DMS114 treated with DMSO at 0.1 percent for 48 hours (cell line): ENCODE results near the gene PTGS1.
"Not testable (repeated sequence)": the region's sequence is repeated elsewhere in the genome, so short reads cannot be mapped to it uniquely, and the experiment has no call there.

ENCODE experiments used
- DNase-seq: peaks from one replicate; lab custom pipeline; 2025; ENCODE audit not compliant: unreplicated experiment; lab: John Stamatoyannopoulos, UW

Gene PTGS1

DNA sequence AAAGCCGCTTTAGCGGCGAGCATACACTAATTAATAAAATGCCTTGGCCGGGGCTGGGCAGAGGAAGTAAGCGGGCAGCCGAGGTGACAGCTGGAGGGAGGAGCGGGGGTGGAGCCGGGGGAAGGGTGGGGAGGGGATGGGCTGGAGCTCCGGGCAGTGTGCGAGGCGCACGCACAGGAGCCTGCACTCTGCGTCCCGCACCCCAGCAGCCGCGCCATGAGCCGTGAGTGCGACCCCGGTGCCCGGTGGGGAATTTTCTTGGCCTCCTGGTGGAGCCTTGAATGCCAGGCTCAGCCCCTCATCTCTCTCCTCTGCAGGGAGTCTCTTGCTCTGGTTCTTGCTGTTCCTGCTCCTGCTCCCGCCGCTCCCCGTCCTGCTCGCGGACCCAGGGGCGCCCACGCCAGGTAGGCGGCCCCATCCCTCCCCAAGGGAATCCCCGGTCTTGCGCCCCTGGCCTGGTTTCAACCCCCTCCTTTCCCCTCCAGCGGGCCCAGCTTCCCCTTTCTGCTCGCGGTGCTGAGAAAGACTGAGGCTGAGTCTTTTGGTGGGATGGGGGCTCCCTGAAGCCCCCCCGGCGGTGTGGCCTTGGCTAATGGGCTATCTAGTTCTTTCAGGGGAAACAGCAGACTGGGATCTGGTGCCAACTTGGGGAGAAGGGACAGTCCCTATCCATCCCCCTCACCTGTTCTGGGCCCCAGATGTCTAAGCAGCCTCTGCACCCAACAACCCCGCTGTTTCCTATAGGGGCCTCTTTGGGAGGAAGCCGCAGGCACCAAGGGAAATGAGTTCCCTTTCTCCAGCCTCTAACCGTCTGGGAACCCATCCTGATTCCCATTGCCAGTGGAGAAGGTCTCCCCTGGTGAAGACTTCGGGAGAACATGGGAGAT, at the start of gene PTGS1:
TSS of gene PTGS1 (plus strand) at position 156 of the 887 bp plus-strand sequence. CDS start at position 217, 61 bp downstream.
- no peak for DNase-seq

DNA sequence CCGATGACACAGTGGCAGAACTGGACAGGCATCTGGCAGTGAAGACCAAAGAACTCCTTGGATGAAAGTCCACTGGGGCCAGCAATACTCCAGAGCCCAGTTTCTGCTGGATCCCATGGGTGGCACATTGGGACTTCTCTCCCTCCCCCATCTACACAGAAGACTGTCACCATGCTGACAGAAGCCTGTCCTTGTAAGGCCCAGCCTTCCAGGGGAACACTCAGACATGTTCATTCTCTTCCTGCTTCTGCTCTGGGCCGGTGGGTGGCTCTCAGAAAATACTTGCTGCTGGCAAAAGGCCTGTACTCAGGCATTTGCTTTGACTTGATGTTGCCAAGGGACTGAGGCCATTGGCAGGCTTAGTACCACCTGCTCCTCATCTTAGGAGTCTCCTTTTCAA, 48.3 kb upstream of the PTGS1 start:
- no peak for DNase-seq

GRCh38 chr9:122324665-122325064, 46.2 kb upstream of the PTGS1 start:
- not testable (repeated sequence) for DNase-seq

DNA sequence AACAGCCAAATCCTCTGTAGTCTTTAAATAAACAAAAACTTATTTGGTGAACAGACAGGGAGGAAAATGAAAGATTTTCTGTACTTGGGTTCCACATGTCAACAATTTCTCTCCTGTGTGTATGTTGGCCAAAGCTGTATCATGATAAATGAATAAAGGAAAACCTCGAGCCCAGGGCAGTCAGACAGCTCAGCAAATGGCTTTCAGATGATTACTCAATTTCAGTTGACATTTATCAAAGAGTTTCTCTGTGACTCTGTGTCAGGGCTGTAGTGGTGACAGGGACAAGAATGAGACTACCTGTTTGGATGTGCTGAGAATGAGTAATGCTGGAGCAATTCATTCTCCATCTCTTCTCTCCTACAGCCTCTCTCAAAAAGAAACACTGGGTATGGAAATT, 45.7 kb upstream of the PTGS1 start:
- no peak for DNase-seq

- DNase-seq = no peak
These were observed 43.6 kb upstream of the PTGS1 start for GRCh38 chr9:122327175-122327574.

- DNase-seq = no peak
These were observed 41.2 kb upstream of the PTGS1 start for GRCh38 chr9:122329597-122329996.

GRCh38 chr9:122330466-122330865, 40.4 kb upstream of the PTGS1 start:
- DNase-seq = not testable (repeated sequence)

DNA sequence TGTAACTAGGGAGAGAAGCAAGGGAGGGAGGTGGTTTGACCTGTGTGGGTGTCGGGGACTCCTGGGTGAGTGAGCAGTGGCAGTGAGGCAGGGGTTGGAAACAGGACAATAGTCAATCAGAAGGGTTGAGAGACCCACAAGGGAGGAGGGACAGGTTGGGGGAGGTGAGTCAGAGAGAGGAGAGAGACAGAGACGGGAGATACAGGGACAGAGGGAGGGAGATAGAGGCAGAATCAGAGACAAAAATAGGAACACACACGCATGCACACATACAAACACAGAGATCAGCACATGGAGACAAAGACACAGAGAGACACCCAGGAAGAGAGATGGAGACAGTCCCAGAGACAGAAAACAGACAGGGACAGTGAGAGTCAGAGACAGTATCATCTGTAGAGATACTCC, 39.3 kb upstream of the PTGS1 start:
- DNase-seq = no peak

GRCh38 chr9:122332083-122332482, 38.7 kb upstream of the PTGS1 start:
- DNase-seq = no peak

DNA sequence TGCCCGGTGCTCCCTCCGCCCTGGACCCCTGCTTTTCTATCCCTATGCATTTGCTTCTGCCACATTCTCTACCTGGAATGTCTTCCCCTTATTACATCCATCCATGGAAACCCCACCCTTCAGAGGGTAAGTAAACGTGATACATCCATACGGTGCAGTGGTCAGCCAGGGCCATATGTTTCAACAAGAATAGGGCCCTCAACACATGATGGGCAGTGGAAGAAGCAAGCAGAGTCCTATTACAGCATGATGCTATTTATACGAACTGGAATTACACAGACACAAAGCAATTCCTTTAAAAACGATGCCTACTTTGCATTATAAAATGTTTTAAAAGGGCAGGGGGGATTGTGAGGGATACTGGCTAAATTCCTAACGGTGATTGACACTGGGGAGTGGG, 38.2 kb upstream of the PTGS1 start:
- no peak for DNase-seq

- DNase-seq = no peak
These were observed 37.5 kb upstream of the PTGS1 start for GRCh38 chr9:122333169-122333808.

- no peak for DNase-seq
These were observed 35.9 kb upstream of the PTGS1 start for GRCh38 chr9:122334916-122335315.

DNA sequence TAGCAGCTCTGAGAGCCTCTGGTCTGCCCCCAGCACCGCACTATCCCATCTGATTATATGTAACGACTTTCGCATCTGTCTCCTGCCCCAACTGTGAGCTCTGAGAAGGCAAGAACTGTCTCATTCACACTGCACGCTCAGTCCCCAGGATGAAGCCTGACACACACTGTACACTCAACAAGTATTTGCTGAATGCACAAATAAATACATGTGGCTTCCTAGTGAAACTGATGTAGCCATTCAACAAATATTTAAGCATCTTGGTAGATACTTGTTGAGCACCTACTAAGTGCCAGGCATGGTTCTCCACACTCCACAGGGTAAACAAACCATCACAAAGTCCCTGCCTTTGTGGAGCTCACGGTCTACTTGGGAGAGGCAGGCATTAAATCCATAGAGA, 34.6 kb upstream of the PTGS1 start:
- no peak for DNase-seq

DNA sequence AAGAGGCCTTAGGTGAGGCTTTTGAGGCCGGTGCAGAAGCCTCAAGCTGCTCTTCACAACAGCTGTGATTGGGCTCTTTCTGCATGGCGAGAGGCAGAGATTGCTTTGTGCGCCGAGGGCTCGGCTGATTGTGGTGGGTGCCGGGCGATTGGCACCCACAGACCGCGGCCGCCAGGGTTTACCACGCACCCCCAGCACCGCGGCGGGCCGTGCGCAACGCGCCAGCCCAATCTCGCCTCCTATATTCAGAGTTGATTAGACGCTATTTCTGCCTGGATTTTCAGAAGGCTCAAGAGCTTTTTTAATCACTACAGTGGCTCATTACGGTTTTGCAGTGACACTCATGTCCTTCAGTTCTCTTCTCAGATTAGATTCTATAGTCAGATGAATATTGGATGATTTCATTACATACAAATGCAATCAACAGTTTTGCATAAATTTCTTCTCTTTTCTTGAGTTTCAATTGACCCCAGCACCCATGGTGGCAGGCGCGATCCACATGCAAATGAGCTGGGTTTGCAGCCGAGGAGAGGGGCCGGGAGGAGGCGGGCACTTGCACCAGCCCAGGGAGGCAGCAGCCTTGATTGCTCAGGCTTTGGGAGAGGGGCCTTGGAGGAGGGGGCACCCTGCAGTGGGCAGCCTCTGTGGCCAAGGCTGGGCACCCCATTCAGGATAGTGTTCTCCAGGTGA, 33.8 kb upstream of the PTGS1 start:
- no peak for DNase-seq

- no peak for DNase-seq
These were observed 33.3 kb upstream of the PTGS1 start for GRCh38 chr9:122337556-122337929.

DNA sequence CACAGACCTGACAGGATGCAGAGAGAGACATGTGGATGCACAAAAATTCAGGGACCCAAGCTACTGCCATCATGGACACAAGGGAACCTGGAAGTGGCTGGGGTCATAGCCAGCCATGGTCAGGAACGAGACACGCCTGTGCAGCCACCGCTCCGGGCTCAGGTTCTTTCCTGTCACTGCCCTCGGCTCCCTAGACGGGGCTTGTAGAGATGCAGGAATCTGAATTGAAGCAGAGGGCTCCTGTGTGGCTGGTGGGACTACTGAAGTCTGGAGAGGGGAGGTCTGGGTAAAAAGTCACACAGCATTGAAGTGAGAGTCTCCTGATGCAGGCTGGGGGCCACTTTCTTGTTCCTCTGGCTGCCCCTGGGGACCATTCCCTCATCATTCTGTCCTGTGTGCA, 32.3 kb upstream of the PTGS1 start:
- DNase-seq = no peak

GRCh38 chr9:122338994-122339393, 31.8 kb upstream of the PTGS1 start:
- DNase-seq = no peak

DNA sequence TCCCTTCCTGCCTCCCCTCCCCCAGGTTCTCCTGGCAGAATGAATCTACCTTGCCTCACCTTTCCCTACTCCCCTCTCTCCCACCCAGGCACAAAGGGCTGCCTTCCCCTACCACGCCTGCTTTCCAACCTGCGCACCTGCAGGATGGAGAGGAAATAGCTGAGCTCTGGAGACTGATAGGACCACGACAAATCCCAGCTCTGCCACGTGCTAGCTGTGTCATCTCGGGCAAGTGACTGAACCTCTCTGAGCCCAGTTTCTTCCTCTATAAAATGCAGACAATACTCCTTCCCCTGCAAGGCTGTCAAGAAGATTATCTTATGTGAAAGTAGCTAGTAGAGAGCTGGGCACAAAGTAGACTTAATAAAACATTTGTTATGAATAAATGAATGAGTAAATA, 31.2 kb upstream of the PTGS1 start:
- no peak for DNase-seq

DNA sequence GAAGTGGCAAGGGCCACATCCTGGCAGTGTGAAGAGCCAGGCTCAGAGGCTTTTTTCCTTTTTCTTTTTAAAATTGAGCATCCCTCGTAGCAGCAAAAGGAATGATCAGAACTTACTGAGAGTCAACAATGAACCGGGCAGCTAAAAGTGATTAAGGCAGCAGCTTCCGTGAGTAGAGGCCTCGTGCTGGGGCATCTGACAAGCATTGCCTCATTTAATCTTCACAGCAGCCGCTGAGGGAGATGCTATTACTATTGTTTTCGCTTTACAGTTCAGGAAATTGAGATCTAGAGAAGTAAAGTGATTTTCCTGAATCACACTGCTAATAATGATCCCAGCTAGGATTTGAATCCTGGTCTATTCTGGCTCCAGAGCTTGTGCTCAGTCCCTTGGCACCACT, 30.7 kb upstream of the PTGS1 start:
- no peak for DNase-seq

DNA sequence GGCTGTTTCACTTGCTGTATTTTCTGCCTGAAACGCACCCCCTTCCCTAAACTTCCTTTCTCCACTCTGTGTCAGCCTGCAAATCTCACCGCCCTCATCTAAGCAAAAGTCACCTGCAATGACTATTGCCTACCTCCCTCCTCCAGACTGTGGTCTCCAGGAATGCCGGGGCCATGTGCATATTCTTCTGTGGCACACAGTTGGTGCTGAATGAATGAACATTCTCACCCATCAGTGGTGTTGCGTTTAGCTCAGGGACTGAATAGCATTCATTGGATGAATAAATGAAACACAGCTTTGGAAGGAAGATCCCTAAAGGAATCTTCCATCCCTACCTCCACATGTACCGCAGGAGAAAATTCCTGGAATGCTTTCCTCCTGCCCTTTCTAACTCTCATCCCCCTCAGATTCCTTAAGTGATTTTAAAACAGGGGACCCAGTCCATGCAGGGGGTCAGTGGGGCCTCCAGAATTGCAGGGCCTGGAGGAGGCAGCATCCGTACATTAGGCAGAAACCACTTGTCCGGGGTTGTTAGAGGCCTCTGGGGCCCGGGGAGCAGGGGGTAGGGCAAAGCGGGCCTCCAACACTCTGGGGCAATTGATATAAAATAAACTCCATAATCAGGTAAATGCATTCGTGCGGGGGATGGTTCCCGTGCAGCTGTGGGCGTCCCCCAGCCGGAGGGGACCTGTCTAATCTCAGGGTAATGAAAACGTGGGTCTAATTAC, 28.3 kb upstream of the PTGS1 start:
- no peak for DNase-seq
